Hematopoietic multipotent progenitor cell treated with erythropoietin and hydrocortisone succinate and interleukin-3 and kit ligand, for 6 days (in vitro differentiated cells): Measurements from ENCODE around the gene OGFOD3.
A peak's percentile ranks its signal among the peaks of the same experiment; 100 is the strongest.
"Not testable (repeated sequence)": the region's sequence is repeated elsewhere in the genome, so short reads cannot be mapped to it uniquely, and the experiment has no call there.

ENCODE experiments used
- DNase-seq: peaks from one replicate; pipeline ENCODE4 v3.0.0-alpha.2; 2015

OGFOD3 gene

GRCh38 chr17:82349287-82349701, 69.1 kb downstream of the OGFOD3 start:
- DNase-seq, result no peak

GRCh38 chr17:82348866-82349265, 69.5 kb downstream of the OGFOD3 start:
- no peak for DNase-seq

- no peak for DNase-seq
These were observed 70.0 kb downstream of the OGFOD3 start for GRCh38 chr17:82348434-82348833.

- not testable (repeated sequence) for DNase-seq
These were observed 70.4 kb downstream of the OGFOD3 start for GRCh38 chr17:82347994-82348393.

GRCh38 chr17:82346342-82347300, 71.8 kb downstream of the OGFOD3 start:
- peak; percentile 34 for DNase-seq

GRCh38 chr17:82345151-82345976, 73.0 kb downstream of the OGFOD3 start:
- peak; percentile 82 for DNase-seq

GRCh38 chr17:82344175-82344907, 74.0 kb downstream of the OGFOD3 start:
- DNase-seq, result no peak

- peak; percentile 55 for DNase-seq
These were observed 74.8 kb downstream of the OGFOD3 start for GRCh38 chr17:82343560-82343959.

GRCh38 chr17:82342361-82343079, 75.9 kb downstream of the OGFOD3 start:
- DNase-seq, result no peak

GRCh38 chr17:82339634-82340580, 78.5 kb downstream of the OGFOD3 start:
- no peak for DNase-seq
